Liver (tissue), 9 donors: ENCODE measurements around the gene ANAPC7. TPM values are rescaled to one million over a fixed set of nuclear protein-coding genes. Genes with fewer than 3 reads are reported as not detected.

Source experiments
- DNase-seq: peaks from one replicate; pipeline ENCODE4 v3.0.0-alpha.2; 2017; ENCODE audit warnings: low spot score
- H3K27ac ChIP-seq, 2 donors: one replicate each; pipeline ENCODE4 v1.7.0; 2013; ENCODE audit warnings: inconsistent platforms in 2 of 2, low read length in 2 of 2, control low read depth in 1 of 2, low read depth in 1 of 2, mild to moderate bottlenecking in 1 of 2
- H3K27me3 ChIP-seq, 4 donors: one replicate each; pipeline versions ENCODE4 v1.6.1 to v1.7.0; 2013; ENCODE audit warnings: low read length in 3 of 4, inconsistent platforms in 1 of 4, mild to moderate bottlenecking in 1 of 4, moderate library complexity in 1 of 4; ENCODE audit not compliant: control insufficient read depth in 4 of 4, insufficient read depth in 4 of 4
- H3K36me3 ChIP-seq, 4 donors: one replicate each; pipeline versions ENCODE4 v1.6.1 to v1.7.0; 2013; ENCODE audit warnings: low read length in 3 of 4, mild to moderate bottlenecking in 3 of 4, low read depth in 1 of 4, moderate library complexity in 1 of 4; ENCODE audit not compliant: control insufficient read depth in 4 of 4, insufficient read depth in 3 of 4
- H3K4me1 ChIP-seq, 4 donors: one replicate each; pipeline versions ENCODE4 v1.6.1 to v1.7.0; 2013; ENCODE audit warnings: low read length in 3 of 4, mild to moderate bottlenecking in 3 of 4, moderate library complexity in 1 of 4; ENCODE audit not compliant: control insufficient read depth in 4 of 4, insufficient read depth in 4 of 4
- H3K4me3 ChIP-seq, 3 donors: one replicate each; pipeline versions ENCODE4 v1.6.1 to v1.7.0; 2013; ENCODE audit warnings: low read length in 3 of 3, control low read depth in 1 of 3, low read depth in 1 of 3, mild to moderate bottlenecking in 1 of 3
- H3K9ac ChIP-seq, 2 donors: one replicate each; pipeline ENCODE4 v1.7.0; 2013; ENCODE audit warnings: low read length in 2 of 2, mild to moderate bottlenecking in 2 of 2, moderate library complexity in 2 of 2, control low read depth in 1 of 2, low read depth in 1 of 2
- H3K9me3 ChIP-seq, 4 donors: one replicate each; pipeline versions ENCODE4 v1.6.1 to v1.7.0; 2013; ENCODE audit warnings: low read length in 3 of 4; ENCODE audit not compliant: control insufficient read depth in 4 of 4
- EGR1 ChIP-seq, 2 donors: IDR thresholded peaks; 2 replicates each; pipeline ENCODE4 v1.6.1; 2016 to 2018; ENCODE audit warnings: antibody characterized with exemption in 2 of 2, low read depth in 2 of 2
- FOXA1 ChIP-seq: IDR thresholded peaks from 2 replicates; pipeline ENCODE4 v1.6.1; 2016; ENCODE audit warnings: antibody characterized with exemption
- FOXA2 ChIP-seq: IDR thresholded peaks from 2 replicates; pipeline ENCODE4 v1.6.1; 2016; ENCODE audit warnings: antibody characterized with exemption
- GABPA ChIP-seq, 2 donors: IDR thresholded peaks in 1 of 2; conservative IDR thresholded peaks in 1 of 2; 2 replicates each; pipeline ENCODE4 v1.6.1; 2016; ENCODE audit warnings: antibody characterized with exemption in 2 of 2, mild to moderate bottlenecking in 1 of 2, moderate library complexity in 1 of 2
- HNF4A ChIP-seq, 2 donors: conservative IDR thresholded peaks; 2 replicates each; pipeline ENCODE4 v1.6.1; 2016; ENCODE audit warnings: antibody characterized with exemption in 2 of 2, mild to moderate bottlenecking in 2 of 2
- HNF4G ChIP-seq: IDR thresholded peaks from 2 replicates; pipeline ENCODE4 v1.6.1; 2016; ENCODE audit warnings: antibody characterized with exemption
- JUND ChIP-seq, 2 donors: IDR thresholded peaks; 2 replicates each; pipeline ENCODE4 v1.6.1; 2016; ENCODE audit warnings: antibody characterized with exemption in 2 of 2
- NR2F2 ChIP-seq: IDR thresholded peaks from 2 replicates; pipeline ENCODE4 v1.6.1; 2016; ENCODE audit warnings: antibody characterized with exemption
- RXRA ChIP-seq, 2 donors: IDR thresholded peaks; 2 replicates each; pipeline ENCODE4 v1.6.1; 2017 to 2018; ENCODE audit warnings: antibody characterized with exemption in 2 of 2, mild to moderate bottlenecking in 1 of 2
- SP1 ChIP-seq: IDR thresholded peaks from 2 replicates; pipeline ENCODE4 v1.6.1; 2018; ENCODE audit warnings: antibody characterized with exemption, mild to moderate bottlenecking
- TAF1 ChIP-seq: conservative IDR thresholded peaks from 2 replicates; pipeline ENCODE4 v1.6.1; 2016; ENCODE audit warnings: antibody characterized with exemption, mild to moderate bottlenecking
- YY1 ChIP-seq: IDR thresholded peaks from 2 replicates; pipeline ENCODE4 v1.6.1; 2016; ENCODE audit warnings: antibody characterized with exemption, mild to moderate bottlenecking
- WGBS: extraction: QIAGEN DNeasy Blood & Tissue Kit; methylation state at CpG from one replicate; pipeline ENCODE4 v1.1.7; 2013; 5-methylcytosine and 5-hydroxymethylcytosine counted together
- polyA plus RNA-seq, 2 donors: library from polyadenylated mRNA; stranded (reverse) in 1 of 2; unstranded in 1 of 2; fragments of 200-250 nt in 1 of 2; fragments of >200 nt in 1 of 2; fragmentation: Nextera tagmentation in 1 of 2; extraction: Ambion mirVana in 1 of 2; gene quantifications; one replicate each; pipeline versions ENCODE4 v1.2.1 to v1.2.3, GENCODE V29; 2013 to 2015
- total RNA-seq, 2 donors: library from RNA; depleted of rRNA; stranded (reverse); fragments of >200 nt; gene quantifications; one replicate each; pipeline ENCODE4 v1.2.3, GENCODE V29; 2014
- TF ChIP-seq, protein P1 (sequence below): IDR thresholded peaks from 2 replicates; pipeline ENCODE4 v1.6.1; 2016; ENCODE audit warnings: antibody characterized with exemption
- TF ChIP-seq, protein P2 (sequence below): fragments of 150-350 bp; IDR thresholded peaks from 2 replicates; pipeline ENCODE4 v1.5.1; 2017; ENCODE audit warnings: improper control_type of control experiment, low read depth, low read length; ENCODE audit not compliant: missing input control
- TF ChIP-seq, protein P3 (sequence below): IDR thresholded peaks from 2 replicates; pipeline ENCODE4 v1.6.1; 2016; ENCODE audit warnings: antibody characterized with exemption, mild to moderate bottlenecking
- TF ChIP-seq, protein P4 (sequence below): IDR thresholded peaks from 2 replicates; pipeline ENCODE4 v1.6.1; 2016; ENCODE audit warnings: antibody characterized with exemption
- TF ChIP-seq, protein P5 (sequence below): IDR thresholded peaks from 2 replicates; pipeline ENCODE4 v1.6.1; 2016; ENCODE audit warnings: antibody characterized with exemption
- donor health status: healthy.
- donor health status: healthy.
- donor health status: healthy.
- donor health status: healthy.
- donor health status: healthy.

Gene ANAPC7
- total and polyA plus RNA-seq, 4 donors = 11.4 to 21.1 (median 16.3) TPM

DNA sequence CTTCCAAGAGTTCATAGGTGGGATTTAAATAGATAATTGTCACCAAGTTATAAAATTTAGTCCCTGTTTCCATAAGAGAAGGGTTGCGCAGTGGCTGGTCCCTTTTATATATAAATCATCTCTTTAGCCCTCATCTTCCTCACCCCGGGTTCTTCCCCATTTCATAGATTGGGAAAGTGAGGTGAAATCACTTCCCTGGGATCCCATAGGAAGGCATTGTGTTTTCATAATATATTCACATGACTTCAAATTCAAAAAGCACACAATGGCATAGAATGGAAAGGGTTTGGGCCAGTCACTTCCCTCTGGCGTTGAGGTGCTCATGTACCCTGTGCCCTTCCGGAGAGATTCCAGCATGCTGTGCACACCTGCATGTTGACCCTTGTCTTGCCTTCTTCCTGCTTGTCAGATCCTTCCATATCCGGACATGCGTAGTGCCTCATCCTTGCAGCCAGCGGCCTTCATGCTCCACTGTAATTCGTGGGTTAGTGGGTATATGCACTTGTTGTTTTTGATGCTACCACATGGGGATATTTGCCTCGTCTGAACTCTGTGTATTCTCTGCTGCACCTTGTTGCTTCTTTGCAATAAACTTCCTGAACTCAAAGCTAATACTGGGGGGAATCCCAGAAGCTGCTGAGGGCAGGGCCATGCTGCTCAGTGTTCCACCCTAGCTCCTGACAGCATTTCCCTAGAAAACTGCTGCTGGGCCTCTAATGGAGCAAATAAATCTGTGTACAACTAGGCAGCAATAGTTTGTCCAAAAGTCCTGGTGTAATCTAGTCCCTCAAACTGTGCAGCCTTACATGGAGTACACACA is 59.6 kb downstream of the ANAPC7 start:
- Histone ChIP-seq H3K27ac (no peak overlapping the region), H3K9me3 (no peaks in the 10 kb centered on the region), H3K9ac (no peak overlapping the region), H3K36me3 (peaks cover 35 to 98% (median 93%) of the 10 kb centered on the region in 4 donors), H3K27me3 (no peaks in the 10 kb centered on the region), H3K4me1 (no peaks in the 10 kb centered on the region), H3K4me3 (no peak overlapping the region)
- no peak for DNase-seq
- 89% methylated on average over 9 of the region's 9 CpGs for WGBS
- TF ChIP-seq, protein P1, sequence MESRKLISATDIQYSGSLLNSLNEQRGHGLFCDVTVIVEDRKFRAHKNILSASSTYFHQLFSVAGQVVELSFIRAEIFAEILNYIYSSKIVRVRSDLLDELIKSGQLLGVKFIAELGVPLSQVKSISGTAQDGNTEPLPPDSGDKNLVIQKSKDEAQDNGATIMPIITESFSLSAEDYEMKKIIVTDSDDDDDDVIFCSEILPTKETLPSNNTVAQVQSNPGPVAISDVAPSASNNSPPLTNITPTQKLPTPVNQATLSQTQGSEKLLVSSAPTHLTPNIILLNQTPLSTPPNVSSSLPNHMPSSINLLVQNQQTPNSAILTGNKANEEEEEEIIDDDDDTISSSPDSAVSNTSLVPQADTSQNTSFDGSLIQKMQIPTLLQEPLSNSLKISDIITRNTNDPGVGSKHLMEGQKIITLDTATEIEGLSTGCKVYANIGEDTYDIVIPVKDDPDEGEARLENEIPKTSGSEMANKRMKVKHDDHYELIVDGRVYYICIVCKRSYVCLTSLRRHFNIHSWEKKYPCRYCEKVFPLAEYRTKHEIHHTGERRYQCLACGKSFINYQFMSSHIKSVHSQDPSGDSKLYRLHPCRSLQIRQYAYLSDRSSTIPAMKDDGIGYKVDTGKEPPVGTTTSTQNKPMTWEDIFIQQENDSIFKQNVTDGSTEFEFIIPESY = no peak
- TF ChIP-seq, protein P2, sequence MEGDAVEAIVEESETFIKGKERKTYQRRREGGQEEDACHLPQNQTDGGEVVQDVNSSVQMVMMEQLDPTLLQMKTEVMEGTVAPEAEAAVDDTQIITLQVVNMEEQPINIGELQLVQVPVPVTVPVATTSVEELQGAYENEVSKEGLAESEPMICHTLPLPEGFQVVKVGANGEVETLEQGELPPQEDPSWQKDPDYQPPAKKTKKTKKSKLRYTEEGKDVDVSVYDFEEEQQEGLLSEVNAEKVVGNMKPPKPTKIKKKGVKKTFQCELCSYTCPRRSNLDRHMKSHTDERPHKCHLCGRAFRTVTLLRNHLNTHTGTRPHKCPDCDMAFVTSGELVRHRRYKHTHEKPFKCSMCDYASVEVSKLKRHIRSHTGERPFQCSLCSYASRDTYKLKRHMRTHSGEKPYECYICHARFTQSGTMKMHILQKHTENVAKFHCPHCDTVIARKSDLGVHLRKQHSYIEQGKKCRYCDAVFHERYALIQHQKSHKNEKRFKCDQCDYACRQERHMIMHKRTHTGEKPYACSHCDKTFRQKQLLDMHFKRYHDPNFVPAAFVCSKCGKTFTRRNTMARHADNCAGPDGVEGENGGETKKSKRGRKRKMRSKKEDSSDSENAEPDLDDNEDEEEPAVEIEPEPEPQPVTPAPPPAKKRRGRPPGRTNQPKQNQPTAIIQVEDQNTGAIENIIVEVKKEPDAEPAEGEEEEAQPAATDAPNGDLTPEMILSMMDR = no peak
- TF ChIP-seq GABPA (IDR thresholded peaks at IDR 0.05 in 1 of 2, conservative IDR thresholded peaks at IDR 0.05 in 1 of 2) (no peak), FOXA2 (no peak), NR2F2 (no peak), RXRA (IDR thresholded peaks at IDR 0.05) (no peak), HNF4G (no peak), SP1 (no peak)
- TF ChIP-seq, protein P3, sequence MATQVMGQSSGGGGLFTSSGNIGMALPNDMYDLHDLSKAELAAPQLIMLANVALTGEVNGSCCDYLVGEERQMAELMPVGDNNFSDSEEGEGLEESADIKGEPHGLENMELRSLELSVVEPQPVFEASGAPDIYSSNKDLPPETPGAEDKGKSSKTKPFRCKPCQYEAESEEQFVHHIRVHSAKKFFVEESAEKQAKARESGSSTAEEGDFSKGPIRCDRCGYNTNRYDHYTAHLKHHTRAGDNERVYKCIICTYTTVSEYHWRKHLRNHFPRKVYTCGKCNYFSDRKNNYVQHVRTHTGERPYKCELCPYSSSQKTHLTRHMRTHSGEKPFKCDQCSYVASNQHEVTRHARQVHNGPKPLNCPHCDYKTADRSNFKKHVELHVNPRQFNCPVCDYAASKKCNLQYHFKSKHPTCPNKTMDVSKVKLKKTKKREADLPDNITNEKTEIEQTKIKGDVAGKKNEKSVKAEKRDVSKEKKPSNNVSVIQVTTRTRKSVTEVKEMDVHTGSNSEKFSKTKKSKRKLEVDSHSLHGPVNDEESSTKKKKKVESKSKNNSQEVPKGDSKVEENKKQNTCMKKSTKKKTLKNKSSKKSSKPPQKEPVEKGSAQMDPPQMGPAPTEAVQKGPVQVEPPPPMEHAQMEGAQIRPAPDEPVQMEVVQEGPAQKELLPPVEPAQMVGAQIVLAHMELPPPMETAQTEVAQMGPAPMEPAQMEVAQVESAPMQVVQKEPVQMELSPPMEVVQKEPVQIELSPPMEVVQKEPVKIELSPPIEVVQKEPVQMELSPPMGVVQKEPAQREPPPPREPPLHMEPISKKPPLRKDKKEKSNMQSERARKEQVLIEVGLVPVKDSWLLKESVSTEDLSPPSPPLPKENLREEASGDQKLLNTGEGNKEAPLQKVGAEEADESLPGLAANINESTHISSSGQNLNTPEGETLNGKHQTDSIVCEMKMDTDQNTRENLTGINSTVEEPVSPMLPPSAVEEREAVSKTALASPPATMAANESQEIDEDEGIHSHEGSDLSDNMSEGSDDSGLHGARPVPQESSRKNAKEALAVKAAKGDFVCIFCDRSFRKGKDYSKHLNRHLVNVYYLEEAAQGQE = no peak
- TF ChIP-seq, protein P4, sequence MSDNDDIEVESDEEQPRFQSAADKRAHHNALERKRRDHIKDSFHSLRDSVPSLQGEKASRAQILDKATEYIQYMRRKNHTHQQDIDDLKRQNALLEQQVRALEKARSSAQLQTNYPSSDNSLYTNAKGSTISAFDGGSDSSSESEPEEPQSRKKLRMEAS = no peak

DNA sequence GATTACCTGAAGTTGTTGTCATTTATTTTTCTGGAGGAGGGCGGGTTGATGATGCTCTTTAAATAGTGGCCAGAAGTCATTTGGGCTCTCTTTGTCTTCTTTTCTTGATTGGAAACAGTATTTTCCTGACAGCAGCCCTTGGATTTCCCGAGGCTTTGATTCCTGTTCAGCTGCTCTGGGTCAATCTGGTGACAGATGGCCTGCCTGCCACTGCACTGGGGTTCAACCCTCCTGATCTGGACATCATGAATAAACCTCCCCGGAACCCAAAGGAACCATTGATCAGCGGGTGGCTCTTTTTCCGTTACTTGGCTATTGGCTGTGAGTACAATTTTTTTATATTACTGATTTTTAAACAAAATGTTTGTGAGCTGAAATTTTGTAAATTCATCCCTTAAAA is 60.4 kb downstream of the ANAPC7 start:
- no peak for DNase-seq
- H3K9me3 ChIP-seq = no peaks in the 10 kb centered on the region
- H3K27ac ChIP-seq = no peak overlapping the region
- no peaks in the 10 kb centered on the region for H3K27me3 ChIP-seq
- H3K9ac ChIP-seq = no peak overlapping the region
- WGBS = 93% methylated on average over 5 of the region's 5 CpGs
- no peak overlapping the region for H3K4me3 ChIP-seq
- H3K36me3 ChIP-seq = peaks cover 36 to 98% (median 92%) of the 10 kb centered on the region in 4 donors
- no peaks in the 10 kb centered on the region for H3K4me1 ChIP-seq
- no peak for TF ChIP-seq HNF4A (conservative IDR thresholded peaks at IDR 0.05)
- TF ChIP-seq TAF1 = no peak
- TF ChIP-seq, protein P1 = no peak
- no peak for TF ChIP-seq EGR1 (IDR thresholded peaks at IDR 0.05; ENCODE audit: low read depth in 2 of 2)
- TF ChIP-seq GABPA (IDR thresholded peaks at IDR 0.05 in 1 of 2, conservative IDR thresholded peaks at IDR 0.05 in 1 of 2) = no peak
- TF ChIP-seq RXRA (IDR thresholded peaks at IDR 0.05) = no peak
- TF ChIP-seq, protein P4 = no peak
- TF ChIP-seq HNF4G = no peak
- no peak for TF ChIP-seq FOXA2
- no peak for TF ChIP-seq YY1
- no peak for TF ChIP-seq SP1
- TF ChIP-seq JUND (IDR thresholded peaks at IDR 0.05) = no peak
- TF ChIP-seq, protein P5, sequence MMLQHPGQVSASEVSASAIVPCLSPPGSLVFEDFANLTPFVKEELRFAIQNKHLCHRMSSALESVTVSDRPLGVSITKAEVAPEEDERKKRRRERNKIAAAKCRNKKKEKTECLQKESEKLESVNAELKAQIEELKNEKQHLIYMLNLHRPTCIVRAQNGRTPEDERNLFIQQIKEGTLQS = no peak
- no peak for TF ChIP-seq NR2F2
- TF ChIP-seq FOXA1 = no peak
